ENCODE measurements around the gene EPO.
A peak's percentile ranks its signal among the peaks of the same experiment; 100 is the strongest.
"Not testable (repeated sequence)": the region's sequence is repeated elsewhere in the genome, so short reads cannot be mapped to it uniquely, and the experiment has no call there.

EPO gene

GRCh38 chr7:100683659-100684533, 36.4 kb upstream of the EPO start:
- no peak for DNase-seq

DNA sequence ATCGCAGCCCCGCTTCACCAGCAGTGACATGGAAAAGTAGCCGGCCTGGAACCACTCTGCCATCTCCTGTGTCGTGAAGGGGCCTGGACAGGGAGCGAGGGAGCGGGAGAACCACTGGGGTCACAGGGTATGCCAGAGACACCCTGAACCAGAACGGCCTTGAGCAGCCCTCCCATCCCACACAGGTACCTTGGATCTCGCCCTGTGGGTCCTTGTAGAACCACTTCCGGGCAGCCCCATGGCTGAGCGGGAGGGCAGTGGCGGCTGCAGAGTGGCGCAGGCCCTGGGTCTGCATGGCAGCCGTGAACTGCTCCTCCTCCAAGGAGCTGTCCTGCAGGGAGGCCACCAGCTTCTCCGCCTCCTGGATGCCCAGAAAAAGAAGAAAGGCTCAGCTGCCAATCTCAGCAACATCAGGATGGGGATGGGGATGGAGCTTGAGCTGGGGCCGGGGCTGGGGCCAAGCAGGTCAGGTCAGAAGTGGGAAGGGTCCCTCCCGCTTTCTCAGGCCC, 35.7 kb upstream of the EPO start:
- no peak for DNase-seq

- DNase-seq = no peak
Measured at GRCh38 chr7:100685049-100685605, 35.1 kb upstream of the EPO start.

- no peak for DNase-seq
Measured at GRCh38 chr7:100685631-100686145, 34.6 kb upstream of the EPO start.

DNA sequence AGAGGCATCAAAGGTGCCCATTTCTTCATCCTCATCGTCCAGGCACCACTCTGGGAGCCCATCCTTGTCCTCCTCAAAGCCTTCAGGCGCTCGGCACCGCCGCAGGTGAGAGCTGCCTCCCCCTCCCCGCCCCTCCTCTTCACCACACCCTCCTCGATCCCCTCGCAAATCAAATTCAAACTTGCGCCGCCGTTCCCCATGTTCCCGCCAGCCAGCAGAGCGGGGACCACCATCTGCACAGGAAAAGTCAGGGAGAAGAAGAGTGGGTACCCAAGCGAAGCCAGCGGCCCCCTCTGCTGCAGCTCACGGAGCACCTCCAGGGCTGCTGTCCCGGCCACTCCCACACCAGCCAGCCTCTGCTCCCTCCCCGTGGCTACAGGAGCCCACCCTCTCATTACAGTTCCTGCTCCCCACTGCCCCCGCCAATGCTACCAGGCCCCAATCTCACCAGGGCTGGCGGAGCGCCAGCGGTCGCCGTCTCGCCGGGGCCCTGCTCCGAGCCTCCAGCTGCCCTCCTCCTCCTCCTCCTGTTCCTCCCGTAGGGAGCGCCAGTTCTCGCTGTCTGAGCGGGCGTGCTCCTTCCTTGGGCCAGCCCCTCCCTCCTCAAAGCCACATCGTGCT, 34.0 kb upstream of the EPO start:
- DNase-seq = no peak

DNA sequence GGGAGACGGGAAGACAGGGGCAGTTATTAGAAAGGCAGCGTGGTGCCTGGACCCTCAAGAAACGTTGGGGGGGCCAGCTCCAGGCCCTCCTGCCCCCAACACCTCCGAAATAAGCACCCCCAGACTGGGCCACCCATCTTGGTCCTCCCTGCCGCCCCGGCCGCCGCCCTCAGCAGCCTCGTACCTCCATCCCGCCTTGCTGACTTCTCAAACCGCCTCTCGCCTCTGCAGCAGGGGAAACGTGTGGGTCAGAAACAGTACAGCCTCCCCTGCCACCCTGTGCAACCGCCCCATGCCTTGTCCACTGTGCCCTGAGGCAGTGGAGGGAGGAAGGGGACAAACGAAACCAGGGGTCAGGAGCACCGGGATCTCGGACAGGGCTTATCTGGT, 33.5 kb upstream of the EPO start:
- no peak for DNase-seq

- no peak for DNase-seq
Measured at GRCh38 chr7:100687261-100687660, 33.0 kb upstream of the EPO start.

- no peak for DNase-seq
Measured at GRCh38 chr7:100687751-100688300, 32.4 kb upstream of the EPO start.

DNA sequence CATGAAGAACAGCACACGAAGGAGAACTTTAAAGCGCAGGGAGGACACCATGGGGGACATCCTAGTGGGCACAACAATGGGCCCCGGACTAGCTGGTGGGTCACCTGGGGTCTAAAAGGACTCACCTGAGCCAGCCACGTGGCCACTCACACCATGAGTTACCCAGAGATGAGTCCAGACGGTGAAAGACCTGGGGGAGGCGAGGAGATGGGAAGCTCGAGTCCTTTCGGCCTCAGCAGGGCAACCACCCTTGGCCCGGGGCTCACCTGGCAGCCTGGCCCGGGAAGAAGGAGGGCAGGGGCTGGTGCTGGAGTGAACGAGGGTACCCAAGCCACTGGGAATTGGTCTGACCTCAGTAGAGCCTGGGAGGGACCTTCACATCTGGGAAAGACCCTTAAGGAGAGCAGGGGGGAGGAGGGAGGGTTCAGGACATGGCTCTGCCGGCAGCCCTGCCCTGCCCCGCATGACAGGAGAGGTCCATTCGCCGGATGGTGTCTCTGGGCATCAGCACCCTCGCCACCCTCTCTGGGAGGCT, 31.9 kb upstream of the EPO start:
- DNase-seq = no peak

DNA sequence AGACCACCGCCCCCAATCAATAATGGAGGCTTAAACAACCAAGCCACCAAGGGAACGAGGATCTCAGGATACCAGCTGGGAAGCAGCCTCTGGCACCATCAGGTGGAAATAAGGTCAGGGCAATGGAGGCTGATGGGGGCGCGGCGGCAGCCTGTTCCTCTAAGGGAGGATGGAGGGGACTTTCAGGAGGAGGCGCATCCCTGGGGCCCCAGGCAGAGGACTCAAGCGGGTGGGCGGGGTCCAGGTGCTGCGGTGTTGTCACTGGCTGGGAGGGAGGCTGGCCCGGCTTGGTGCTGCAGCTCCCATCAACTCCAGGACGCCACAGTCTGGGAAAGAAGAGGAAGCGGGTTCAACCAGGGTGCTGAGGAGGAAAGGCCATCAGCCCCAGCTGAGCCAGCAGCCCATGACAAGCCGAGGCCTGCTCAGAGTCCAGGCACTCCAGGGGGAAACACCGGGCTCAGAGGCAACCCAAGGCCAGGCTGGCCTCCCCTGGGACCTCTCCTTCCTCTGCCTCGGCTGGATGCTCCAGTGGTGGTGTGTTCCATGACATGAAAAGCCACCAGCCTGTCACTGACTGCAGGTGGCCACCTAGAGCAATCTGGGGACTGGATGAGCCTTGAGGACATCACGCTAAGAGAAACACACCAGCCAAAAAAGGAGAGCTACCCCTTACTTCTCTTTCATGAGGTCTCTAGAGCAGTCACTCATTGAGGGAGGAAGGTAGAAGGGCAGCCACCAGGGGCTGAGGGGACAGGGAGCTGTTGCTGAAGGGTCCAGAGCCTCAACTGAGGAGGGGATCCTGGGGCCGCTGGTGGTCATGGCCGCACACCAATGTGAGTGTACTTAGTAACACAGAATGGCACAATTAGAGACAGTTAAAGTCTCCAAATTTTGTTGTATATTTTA, 30.8 kb upstream of the EPO start:
- no peak for DNase-seq

- peak; percentile 52 to 61 for DNase-seq
Measured at GRCh38 chr7:100691676-100692577, 28.3 kb upstream of the EPO start.

- DNase-seq = no peak
Measured at GRCh38 chr7:100692578-100692961, 27.7 kb upstream of the EPO start.

GRCh38 chr7:100693312-100694097, 26.8 kb upstream of the EPO start:
- no peak for DNase-seq

DNA sequence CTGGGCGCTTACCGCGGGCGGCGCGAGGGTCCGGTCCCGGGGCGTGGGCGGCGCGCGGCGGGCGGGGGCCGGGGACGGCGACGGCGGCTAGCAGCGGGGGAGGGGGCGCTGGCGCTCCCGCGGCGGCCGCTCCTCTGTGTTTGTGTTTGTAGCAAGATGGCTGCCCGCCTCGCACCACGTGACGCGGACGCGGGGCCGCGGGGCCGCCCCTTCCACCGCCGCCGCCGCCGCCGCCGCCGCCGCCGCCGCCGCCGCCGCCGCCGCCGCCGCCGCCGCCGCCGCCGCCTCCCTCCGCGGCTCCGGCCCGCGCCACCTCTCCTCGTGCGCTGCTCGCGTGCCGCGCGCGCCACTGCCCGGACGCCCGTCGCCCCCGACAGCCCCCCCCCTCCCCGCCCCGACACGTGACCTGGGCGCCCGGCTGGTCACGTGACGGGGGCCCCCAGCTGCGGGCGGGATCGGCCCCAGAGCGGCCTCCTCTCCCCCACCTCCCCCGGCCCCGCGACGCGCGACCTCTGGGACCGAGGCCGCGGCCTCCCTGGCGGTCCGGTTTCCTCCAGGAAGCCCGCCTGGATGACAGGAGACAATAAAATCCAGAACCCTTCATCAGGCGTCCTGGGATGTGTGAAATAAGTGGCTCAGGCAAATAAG, 26.0 kb upstream of the EPO start, which contains the start of gene GIGYF1:
GIGYF1 (minus strand) TSS at position 153 of the 648 bp plus-strand sequence. CDS start 6,012 bp downstream, outside the sequence.
- peak; percentile 19 to 30 for DNase-seq

DNA sequence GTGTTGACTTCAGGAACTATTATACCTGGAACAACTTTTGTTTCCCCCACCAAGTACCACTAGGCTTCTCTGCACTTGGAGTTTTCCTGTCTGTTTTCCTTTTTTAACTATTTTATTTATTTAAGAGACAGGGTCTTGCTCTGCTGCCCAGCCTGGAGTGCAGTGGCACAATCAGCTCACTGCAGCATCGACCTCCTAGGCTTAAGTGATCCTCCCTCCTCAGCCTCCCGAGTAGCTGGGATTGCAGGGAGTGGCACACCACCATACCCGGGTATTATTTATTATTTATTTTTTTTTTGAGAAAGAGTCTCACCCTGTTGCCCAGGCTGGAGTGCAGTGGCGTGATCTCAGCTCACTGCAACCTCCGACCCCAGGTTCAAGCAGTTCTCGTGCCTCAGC, 24.1 kb upstream of the EPO start:
- DNase-seq = no peak

DNA sequence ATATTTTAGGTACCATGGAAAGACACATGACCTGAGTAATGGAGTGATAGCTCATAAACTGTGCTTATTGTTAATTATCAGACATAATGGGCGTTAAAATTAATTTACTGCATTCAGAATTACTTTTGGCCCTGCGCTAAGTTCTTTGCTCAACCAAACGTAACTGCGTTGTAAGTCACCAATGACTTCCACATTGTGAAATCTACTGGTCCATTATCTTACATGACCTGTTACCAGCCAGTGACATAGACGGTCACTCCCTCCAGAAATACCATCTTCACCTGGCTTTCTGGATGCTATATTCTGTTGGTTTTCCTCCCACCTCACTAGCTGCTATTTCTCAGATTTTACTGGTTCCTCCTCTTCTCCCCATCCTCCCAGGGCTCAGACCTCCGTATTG, 21.2 kb upstream of the EPO start:
- no peak for DNase-seq

DNA sequence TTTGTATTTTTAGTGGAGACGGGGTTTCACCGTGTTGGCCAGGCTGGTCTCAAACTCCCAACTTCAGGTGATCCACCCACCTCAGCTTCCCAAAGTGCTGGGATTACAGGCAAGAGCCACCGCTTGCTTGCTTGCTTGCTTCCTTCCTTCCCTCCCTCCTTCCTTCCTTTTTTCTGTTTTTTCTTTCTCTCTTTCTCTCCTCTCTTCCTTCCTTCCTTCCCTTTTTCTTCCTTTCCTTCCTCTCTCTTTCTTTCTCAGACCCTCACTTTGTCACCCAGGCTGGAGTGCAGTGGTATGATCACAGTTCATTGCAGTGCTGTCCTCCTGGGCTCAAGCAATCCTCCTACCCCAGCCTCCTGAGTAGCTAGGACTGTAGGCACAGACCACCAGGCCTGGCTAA, 19.2 kb upstream of the EPO start:
- not testable (repeated sequence) for DNase-seq

- DNase-seq = peak; percentile 54 to 59
Measured at GRCh38 chr7:100705320-100705752, 14.9 kb upstream of the EPO start.
